Astrocyte of the cerebellum (primary cell): Measurements from ENCODE around the gene ARFGEF3.
"Not testable (repeated sequence)": the region's sequence is repeated elsewhere in the genome, so short reads cannot be mapped to it uniquely, and the experiment has no call there.

Source experiments
- DNase-seq: peaks from one replicate; pipeline ENCODE4 v3.0.0-alpha.2; 2011; ENCODE audit warnings: low read depth
- H3K4me3 ChIP-seq: 2 replicates; pipeline ENCODE4 v1.5.1; 2011; ENCODE audit warnings: mild to moderate bottlenecking, low read depth, low read length, moderate library complexity
- in situ Hi-C: cut with HindIII; loops from 2 replicates; pipeline ENCODE4 v1.10.0; 2017; ENCODE audit warnings: low sequenced_read_pairs
- TF ChIP-seq, protein P1 (sequence below): IDR thresholded peaks from 2 replicates; pipeline ENCODE4 v1.5.1; 2012; ENCODE audit warnings: low read length, low read depth, moderate library complexity, mild to moderate bottlenecking; ENCODE audit errors: missing control alignments

Gene ARFGEF3

DNA sequence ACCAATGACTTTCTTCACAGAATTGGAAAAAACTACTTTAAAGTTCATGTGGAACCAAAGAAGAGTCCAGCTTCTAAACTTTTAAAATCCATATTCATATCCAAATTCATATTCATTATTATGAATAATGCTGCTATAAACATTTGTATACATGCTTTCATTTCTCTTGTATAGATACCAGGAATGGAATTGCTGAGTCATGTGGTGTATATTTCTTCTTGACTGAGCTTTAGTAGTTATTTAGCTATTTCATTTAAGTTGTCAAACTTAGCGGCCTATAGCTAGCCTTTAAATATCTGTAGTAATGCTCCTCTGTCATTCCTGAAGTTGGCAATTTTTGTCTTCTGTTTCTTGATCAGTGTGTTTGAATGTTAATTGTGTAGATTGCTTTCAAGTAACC is 196.2 kb downstream of the ARFGEF3 start:
- H3K4me3 ChIP-seq = no peak overlapping the region
- in situ Hi-C loops = no loop called here
- no peak for DNase-seq
- TF ChIP-seq, protein P1, sequence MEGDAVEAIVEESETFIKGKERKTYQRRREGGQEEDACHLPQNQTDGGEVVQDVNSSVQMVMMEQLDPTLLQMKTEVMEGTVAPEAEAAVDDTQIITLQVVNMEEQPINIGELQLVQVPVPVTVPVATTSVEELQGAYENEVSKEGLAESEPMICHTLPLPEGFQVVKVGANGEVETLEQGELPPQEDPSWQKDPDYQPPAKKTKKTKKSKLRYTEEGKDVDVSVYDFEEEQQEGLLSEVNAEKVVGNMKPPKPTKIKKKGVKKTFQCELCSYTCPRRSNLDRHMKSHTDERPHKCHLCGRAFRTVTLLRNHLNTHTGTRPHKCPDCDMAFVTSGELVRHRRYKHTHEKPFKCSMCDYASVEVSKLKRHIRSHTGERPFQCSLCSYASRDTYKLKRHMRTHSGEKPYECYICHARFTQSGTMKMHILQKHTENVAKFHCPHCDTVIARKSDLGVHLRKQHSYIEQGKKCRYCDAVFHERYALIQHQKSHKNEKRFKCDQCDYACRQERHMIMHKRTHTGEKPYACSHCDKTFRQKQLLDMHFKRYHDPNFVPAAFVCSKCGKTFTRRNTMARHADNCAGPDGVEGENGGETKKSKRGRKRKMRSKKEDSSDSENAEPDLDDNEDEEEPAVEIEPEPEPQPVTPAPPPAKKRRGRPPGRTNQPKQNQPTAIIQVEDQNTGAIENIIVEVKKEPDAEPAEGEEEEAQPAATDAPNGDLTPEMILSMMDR = no peak

DNA sequence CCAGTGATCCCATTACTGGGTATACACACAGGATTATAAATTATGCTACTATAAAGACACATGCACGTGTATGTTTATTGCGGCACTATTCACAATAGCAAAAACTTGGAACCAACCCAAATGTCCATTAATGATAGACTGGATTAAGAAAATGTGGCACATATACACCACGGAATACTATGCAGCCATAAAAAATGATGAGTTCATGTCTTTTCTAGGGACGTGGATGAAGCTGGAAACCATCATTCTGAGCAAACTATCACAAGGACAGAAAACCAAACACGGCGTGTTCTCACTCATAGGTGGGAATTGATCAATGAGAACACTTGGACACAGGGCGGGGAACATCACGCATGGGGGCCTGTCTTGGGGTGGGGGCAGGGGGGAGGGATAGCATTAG is 206.9 kb downstream of the ARFGEF3 start:
- H3K4me3 ChIP-seq, in situ Hi-C loops, DNase-seq: not testable (repeated sequence)

DNA sequence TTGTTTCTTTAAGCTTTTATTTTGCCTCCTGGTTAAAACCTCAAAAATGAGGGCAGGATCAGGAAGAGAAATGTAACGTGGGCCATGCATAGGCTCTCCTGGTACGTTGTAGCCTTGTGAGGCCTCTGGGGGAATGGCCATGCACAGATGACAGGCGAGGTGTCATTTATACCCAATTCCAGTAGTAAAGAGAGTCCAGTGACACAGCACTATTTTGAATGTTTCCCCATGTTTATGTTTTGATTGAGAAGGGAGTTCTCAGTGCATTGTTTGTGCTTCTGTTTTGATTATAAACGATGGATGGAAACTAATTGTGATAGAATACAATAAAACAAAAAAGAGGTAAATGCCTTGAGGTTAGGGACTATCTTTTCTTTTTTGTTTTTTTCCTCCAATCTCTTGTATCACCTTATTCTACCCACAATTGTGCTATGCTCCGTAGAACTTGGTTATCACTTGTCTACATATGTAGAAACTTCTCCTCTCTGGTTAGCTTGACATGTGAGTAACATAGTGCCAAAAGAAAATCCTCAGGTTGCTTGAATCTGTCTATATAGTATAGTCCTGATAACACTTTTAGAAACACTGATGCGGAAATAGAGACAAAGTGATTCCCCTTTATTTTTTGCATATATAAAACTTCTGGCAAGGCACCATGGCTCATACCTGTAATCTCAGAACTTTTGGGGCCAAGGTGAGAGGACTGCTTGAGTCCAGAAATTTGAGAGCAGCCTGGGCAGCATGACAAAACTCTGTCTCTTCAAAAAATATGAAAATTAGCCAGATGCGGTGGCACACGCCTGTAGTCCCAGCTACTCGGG is 209.1 kb downstream of the ARFGEF3 start:
- no peak for DNase-seq
- TF ChIP-seq, protein P1 = no peak
- in situ Hi-C loops = no loop called here
- no peak overlapping the region for H3K4me3 ChIP-seq

DNA sequence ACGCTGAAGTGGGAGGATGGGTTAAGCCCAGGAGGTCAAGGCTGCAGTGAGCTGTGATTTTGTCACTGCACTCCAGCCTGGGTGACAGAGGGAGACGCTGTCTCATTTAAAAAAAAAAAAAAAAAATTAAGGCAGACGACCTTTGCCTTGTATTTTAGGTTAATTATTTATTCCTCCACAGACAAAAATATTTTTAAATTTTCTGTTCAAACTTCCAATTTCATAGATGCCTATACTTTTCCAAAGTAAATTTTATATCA is 209.6 kb downstream of the ARFGEF3 start:
- no peak overlapping the region for H3K4me3 ChIP-seq
- no peak for DNase-seq
- in situ Hi-C loops = no loop called here
- TF ChIP-seq, protein P1 = no peak

DNA sequence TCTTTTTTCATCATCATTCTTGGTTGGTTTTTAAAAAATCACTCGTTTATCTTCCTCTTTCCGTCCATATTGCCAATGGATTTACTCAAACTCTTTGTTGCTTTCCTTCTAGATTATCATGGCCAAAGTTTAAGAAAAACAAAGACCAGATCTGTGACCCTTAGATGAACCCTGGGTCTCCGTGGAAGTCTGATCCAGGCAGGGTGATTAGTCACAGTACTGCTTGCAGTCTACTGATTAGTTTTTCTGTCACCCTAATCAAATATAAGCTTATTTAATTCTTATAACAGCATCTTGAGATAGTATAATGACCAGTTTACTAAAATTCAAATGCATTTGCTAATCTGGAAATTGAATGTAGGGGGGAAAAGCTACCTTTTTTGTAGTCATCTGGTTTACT is 210.0 kb downstream of the ARFGEF3 start:
- DNase-seq = no peak
- TF ChIP-seq, protein P1 = no peak
- in situ Hi-C loops = no loop called here
- H3K4me3 ChIP-seq = no peak overlapping the region

DNA sequence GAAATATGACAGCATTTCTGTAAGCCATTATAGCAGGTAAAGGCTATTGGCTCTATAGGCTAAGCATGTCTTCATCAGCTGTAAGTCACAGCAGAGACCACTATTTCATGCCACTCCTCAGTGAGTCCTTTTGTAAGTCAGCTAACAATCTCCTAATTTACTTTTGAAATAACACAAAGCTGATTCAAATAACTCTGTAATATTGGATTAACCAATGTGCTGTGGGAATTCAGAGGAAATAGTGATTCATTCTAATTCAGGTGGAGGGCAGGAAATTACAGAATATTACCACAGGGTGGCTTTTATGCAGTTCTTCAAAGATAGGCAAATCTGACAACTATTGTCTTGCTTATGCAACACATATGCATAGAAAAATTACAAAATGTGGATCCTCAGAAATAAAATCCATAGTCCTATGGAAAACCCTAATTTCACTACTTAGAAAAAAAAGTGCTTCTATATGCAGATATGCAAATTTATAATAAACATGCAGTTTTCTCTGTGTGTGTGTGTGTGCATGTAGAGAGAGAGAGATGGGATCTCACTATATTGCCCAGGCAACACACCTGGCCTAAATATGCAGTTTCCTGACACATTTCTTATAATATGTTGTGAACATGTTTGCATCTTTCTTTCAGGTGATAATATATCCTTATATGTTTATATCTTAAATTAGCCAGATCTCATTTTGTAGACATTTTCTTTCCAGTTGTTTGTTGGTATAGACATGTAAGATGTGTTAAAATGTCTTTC is 211.1 kb downstream of the ARFGEF3 start:
- TF ChIP-seq, protein P1 = no peak
- no peak for DNase-seq

DNA sequence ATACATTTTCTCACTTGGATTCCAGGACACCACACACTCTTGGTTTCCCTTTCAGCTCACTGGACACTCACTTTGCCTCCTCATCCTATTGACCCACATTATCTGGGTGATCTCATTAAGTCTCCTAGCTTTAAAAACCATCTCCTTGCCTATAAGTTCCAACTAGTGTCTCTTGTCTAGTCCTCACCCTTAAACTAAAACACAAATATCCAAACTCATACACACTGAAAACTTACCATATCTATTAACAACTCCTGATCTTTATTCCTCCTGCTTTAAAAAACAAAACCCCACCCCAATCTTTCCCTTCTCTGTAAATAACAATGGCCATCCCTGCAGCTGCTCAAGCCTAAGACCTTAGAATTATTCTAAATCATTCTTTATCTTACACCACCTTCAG is 212.5 kb downstream of the ARFGEF3 start:
- TF ChIP-seq, protein P1 = no peak
- in situ Hi-C loops = no loop called here
- H3K4me3 ChIP-seq = no peak overlapping the region
- DNase-seq = no peak

More for the DNA sequence above, 211.1 kb downstream of the ARFGEF3 start:
- in situ Hi-C loops = no loop called here
- no peak overlapping the region for H3K4me3 ChIP-seq
